Esophagus muscularis mucosa (tissue), 4 donors: Measurements from ENCODE around the gene TEX38. TPM values are rescaled to one million over a fixed set of nuclear protein-coding genes. Genes with fewer than 3 reads are reported as not detected.

Experiments used
- DNase-seq: peaks from one replicate; pipeline ENCODE4 v3.0.0-alpha.2; 2017; ENCODE audit errors: extremely low spot score
- H3K27ac ChIP-seq, 4 donors: fragments of 200-600 bp; sonication (generic); replicated peaks in 1 of 4; 1 replicate in 3 of 4; 2 replicates in 1 of 4; pipeline ENCODE4 v1.5.1; 2016 to 2019; ENCODE audit warnings: mild to moderate bottlenecking in 1 of 4
- H3K27me3 ChIP-seq, 4 donors: fragments of 200-600 bp; sonication (generic); one replicate each; pipeline versions ENCODE4 v1.5.1 to v1.6.0; 2016 to 2019
- H3K36me3 ChIP-seq, 4 donors: fragments of 200-600 bp; sonication (generic); one replicate each; pipeline ENCODE4 v1.5.1; 2016 to 2019
- H3K4me1 ChIP-seq, 4 donors: fragments of 200-600 bp; sonication (generic); one replicate each; pipeline ENCODE4 v1.5.1; 2016 to 2019
- H3K4me3 ChIP-seq, 4 donors: fragments of 200-600 bp; sonication (generic); 1 replicate in 2 of 4; 2 replicates in 2 of 4; pipeline ENCODE4 v1.5.1; 2016 to 2019; ENCODE audit warnings: mild to moderate bottlenecking in 4 of 4, moderate library complexity in 1 of 4
- H3K9me3 ChIP-seq, 4 donors: fragments of 200-600 bp; sonication (generic); 1 replicate in 3 of 4; 2 replicates in 1 of 4; pipeline ENCODE4 v1.5.1; 2016 to 2019
- EP300 ChIP-seq: sonication (generic); formaldehyde crosslinking; IDR thresholded peaks from one replicate; pipeline ENCODE4 v1.6.1; 2017; ENCODE audit warnings: antibody characterized with exemption
- POLR2A ChIP-seq: fragments of 450-650 bp; IDR thresholded peaks from one replicate; pipeline ENCODE4 v1.6.1; 2017; ENCODE audit warnings: antibody characterized with exemption, moderate library complexity, mild to moderate bottlenecking, low read depth
- POLR2AphosphoS5 ChIP-seq, 2 donors: sonication (generic); formaldehyde crosslinking; IDR thresholded peaks; one replicate each; pipeline ENCODE4 v1.6.1; 2017; ENCODE audit warnings: antibody characterized with exemption in 2 of 2
- WGBS: methylation state at CpG from one replicate; pipeline ENCODE4 v1.1.5; 2018; 5-methylcytosine and 5-hydroxymethylcytosine counted together
- intact Hi-C: fragments of 100-400 bp; cut with DNase I; formaldehyde crosslinking; loops from one replicate; pipeline ENCODE4 v1.15.1; 2023
- total RNA-seq, 4 donors: library from RNA; depleted of rRNA; stranded (reverse); fragments of >200 nt; gene quantifications; one replicate each; pipeline versions ENCODE4 v1.1.0 to v1.2.1, GENCODE V29; 2016
- TF ChIP-seq, protein P1 (sequence below), 3 experiments: fragments of 200-600 bp in 2 of 3; fragments of 450-650 bp in 1 of 3; sonication (generic) in 2 of 3; IDR thresholded peaks; one replicate each; pipeline ENCODE4 v1.5.1; 2017 to 2019; ENCODE audit warnings: antibody characterized with exemption in 3 of 3, mild to moderate bottlenecking in 2 of 3, moderate library complexity in 1 of 3

TEX38 gene
- total RNA-seq, 4 donors from 2014 or later: not detected

DNA sequence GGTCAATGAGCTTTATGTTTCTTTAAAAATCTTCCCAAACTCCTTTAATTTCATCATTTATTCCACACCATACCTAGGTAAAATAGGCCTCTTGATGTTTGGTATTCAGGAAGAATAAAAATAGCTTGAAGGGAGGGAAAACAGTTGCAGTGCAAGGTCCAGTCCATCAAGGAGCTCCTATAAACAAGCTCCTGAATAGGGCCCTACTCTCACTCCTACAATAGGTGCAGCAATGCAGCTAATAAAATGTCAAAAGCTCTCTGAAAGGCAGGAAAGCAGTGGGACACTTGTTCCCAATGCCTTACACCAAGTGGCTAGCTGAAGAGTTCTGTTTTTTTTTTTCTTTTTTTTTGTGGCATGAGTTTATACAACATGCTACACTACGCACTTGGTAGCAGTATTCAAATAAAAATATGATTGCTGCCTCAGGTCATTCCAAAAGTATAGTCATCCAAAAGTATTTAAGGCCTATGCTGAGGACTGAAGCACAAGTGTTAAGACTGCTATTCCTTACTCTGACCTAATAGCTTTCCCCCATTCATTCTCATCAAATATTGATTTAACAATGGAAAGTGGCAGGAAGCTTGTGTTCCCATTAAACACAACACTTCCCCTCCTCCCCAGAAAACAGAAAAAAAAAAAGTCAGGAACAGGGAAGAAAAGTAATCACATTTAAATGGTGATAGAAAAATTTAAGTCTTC is 9.8 kb downstream of the TEX38 start:
- peaks cover 30 to 100% (median 86%) of the 10 kb centered on the region in 4 donors for H3K36me3 ChIP-seq
- TF ChIP-seq POLR2A: no peak
- TF ChIP-seq, protein P1, sequence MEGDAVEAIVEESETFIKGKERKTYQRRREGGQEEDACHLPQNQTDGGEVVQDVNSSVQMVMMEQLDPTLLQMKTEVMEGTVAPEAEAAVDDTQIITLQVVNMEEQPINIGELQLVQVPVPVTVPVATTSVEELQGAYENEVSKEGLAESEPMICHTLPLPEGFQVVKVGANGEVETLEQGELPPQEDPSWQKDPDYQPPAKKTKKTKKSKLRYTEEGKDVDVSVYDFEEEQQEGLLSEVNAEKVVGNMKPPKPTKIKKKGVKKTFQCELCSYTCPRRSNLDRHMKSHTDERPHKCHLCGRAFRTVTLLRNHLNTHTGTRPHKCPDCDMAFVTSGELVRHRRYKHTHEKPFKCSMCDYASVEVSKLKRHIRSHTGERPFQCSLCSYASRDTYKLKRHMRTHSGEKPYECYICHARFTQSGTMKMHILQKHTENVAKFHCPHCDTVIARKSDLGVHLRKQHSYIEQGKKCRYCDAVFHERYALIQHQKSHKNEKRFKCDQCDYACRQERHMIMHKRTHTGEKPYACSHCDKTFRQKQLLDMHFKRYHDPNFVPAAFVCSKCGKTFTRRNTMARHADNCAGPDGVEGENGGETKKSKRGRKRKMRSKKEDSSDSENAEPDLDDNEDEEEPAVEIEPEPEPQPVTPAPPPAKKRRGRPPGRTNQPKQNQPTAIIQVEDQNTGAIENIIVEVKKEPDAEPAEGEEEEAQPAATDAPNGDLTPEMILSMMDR (IDR thresholded peaks at IDR 0.05): no peak
- TF ChIP-seq POLR2AphosphoS5 (IDR thresholded peaks at IDR 0.05): no peak
- TF ChIP-seq EP300: no peak
- H3K27ac ChIP-seq: no peak overlapping the region

DNA sequence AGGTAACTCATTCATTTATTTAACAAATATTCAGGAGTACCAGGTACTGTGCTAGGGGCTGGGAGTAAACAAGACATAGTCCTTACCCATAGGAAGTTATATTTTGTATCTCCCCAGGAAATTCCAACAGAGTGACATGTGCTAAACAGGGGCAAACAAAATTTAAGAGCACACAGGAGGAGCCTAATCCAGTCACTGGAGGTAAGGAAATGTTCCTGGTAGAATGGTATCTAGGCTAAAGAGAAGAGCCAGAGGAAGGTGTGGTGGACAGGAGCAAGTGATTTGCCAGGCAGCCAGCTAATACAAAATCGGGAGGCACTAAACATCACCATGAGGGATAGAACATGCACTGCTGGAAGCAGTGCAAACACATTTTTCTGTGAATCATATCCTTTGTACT is 10.4 kb downstream of the TEX38 start:
- no peak overlapping the region for H3K27ac ChIP-seq
- no peak for DNase-seq
- no peak overlapping the region for H3K4me3 ChIP-seq
- H3K36me3 ChIP-seq: peaks cover 30 to 98% (median 85%) of the 10 kb centered on the region in 4 donors
- H3K4me1 ChIP-seq: peaks cover 3 to 8% (median 5%) of the 10 kb centered on the region in 4 donors
- intact Hi-C loops: no loop called here
- 65% methylated on average over 1 of the region's 1 CpG for WGBS
- no peaks in the 10 kb centered on the region for H3K27me3 ChIP-seq
- TF ChIP-seq POLR2AphosphoS5 (IDR thresholded peaks at IDR 0.05) (no peak), EP300 (no peak), POLR2A (no peak)
- TF ChIP-seq, protein P1 (IDR thresholded peaks at IDR 0.05): no peak
- H3K9me3 ChIP-seq: no peaks in the 10 kb centered on the region

More for the DNA sequence above, 9.8 kb downstream of the TEX38 start:
- 87% methylated on average over 1 of the region's 1 CpG for WGBS
- Histone ChIP-seq H3K4me3 (no peak overlapping the region), H3K4me1 (peaks cover 0 to 2% (median 0%) of the 10 kb centered on the region in 4 donors), H3K9me3 (no peaks in the 10 kb centered on the region), H3K27me3 (no peaks in the 10 kb centered on the region)
- DNase-seq: no peak
- intact Hi-C loops: no loop called here

DNA sequence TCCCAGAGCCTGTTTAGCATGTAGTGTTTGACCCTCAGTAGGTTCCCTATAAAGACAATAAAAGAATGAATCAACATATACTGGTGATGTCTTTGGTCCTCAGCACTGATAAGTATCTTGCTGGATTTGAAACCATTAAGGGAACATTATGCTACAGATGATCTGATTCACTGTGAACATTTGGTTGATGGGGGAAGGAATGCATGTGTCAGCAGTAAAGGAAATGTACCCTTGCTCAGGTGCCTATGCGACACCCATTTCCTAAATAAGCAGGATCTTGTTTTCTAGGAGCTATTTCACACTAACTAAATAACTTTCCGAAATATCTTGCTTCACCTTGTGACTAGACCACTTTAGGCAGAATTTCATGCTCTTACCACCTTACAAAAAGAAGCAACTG is 13.0 kb downstream of the TEX38 start:
- peaks cover 40 to 98% (median 80%) of the 10 kb centered on the region in 4 donors for H3K36me3 ChIP-seq
- no peak for DNase-seq

DNA sequence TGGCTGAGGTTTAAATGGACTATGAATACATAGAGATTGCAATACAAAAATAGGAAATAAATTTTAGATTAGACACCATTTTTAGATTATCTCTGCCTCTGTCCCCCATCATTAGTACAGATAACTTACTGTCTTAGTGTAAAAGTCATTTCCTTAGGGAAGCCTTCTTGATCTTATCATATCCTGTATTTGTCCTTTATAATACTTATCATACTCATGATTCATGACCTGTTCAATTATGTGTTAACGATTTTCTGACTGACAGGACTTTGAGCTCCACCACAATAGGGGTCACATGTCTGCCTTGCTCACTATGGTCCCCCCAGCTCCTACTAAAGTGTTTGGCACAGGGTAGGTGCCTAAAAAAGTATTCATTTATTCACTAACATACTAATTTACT is 14.6 kb downstream of the TEX38 start:
- Histone ChIP-seq H3K27ac (peak overlapping the region in 1 of 4 donors; percentile 55), H3K27me3 (no peaks in the 10 kb centered on the region), H3K36me3 (peaks cover 55 to 100% (median 80%) of the 10 kb centered on the region in 4 donors), H3K9me3 (no peaks in the 10 kb centered on the region), H3K4me3 (no peak overlapping the region), H3K4me1 (peaks cover 12 to 25% (median 21%) of the 10 kb centered on the region in 4 donors)
- TF ChIP-seq POLR2A (no peak), EP300 (no peak), POLR2AphosphoS5 (IDR thresholded peaks at IDR 0.05) (no peak)
- TF ChIP-seq, protein P1 (IDR thresholded peaks at IDR 0.05): no peak
- no peak for DNase-seq
- 71% methylated on average over 1 of the region's 1 CpG for WGBS
- intact Hi-C loops: no loop called here

More for the DNA sequence above, 13.0 kb downstream of the TEX38 start:
- WGBS: 97% methylated on average over 2 of the region's 2 CpGs
- Histone ChIP-seq H3K27me3 (no peaks in the 10 kb centered on the region), H3K4me1 (peaks cover 12 to 25% (median 21%) of the 10 kb centered on the region in 4 donors), H3K4me3 (no peak overlapping the region), H3K9me3 (no peaks in the 10 kb centered on the region), H3K27ac (no peak overlapping the region)
- TF ChIP-seq, protein P1 (IDR thresholded peaks at IDR 0.05): no peak
- TF ChIP-seq POLR2A (no peak), POLR2AphosphoS5 (IDR thresholded peaks at IDR 0.05) (no peak), EP300 (no peak)
- intact Hi-C loops: no loop called here
